ENCODE results near the gene FNDC8. TPM values are rescaled to one million over a fixed set of nuclear protein-coding genes. Genes with fewer than 3 reads are reported as not detected.
A peak's percentile ranks its signal among the peaks of the same experiment; 100 is the strongest.

The FNDC8 gene
- total and polyA plus RNA-seq, 2 of the 4 experiments (the other 2 are of a cell fraction): not detected

DNA sequence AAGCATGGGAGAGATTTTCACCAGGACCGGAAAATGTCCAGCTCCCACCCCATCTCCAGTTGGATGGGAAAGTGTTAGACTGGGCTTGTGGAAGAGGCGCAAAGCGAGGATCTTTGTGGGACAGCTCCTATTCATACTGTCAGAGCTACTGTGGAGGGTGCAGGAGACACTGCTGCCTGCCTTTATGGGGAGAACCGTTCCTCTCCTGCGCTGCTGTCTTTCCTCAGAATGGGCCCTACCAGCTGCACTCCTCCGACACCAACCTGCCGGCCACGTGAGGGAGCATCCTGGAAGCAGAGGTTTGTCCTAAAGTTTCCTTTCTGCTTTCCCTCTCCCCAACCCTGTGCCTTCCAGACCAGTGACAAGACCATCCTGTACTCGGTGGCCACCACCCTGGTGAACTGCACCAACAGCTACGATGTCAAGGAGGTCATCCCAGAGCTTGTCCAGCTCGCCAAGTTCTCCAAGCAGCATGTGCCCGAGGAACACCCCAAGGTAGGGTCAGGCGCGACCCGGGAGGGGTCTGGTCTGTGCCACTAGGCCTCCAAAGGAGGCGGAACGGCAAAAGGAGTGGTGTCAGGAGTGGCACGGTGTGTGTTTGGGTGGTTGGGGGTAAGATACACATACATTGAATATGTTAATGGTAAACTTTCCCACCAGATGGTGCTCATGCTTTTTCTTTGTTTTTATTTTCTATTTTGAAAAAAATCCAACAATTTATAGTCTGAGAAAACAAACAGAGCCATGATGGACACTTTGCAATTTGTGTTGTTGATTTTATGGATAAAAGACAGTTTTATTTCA is 49.8 kb downstream of the FNDC8 start:
- Histone ChIP-seq H3K4me2 (ENCODE audit: low read depth, low read length) (no peak overlapping the region), H2BK120ac (ENCODE audit: low read depth, low read length) (no peak overlapping the region), H4K5ac (ENCODE audit: low read depth, low read length) (no peak overlapping the region), H2BK5ac (ENCODE audit: low read depth, low read length, poor library complexity, severe bottlenecking) (no peak overlapping the region), H3K9me3 (ENCODE audit: control insufficient read depth, insufficient read depth, low read length) (no peaks in the 10 kb centered on the region), H2AK9ac (replicated peaks; ENCODE audit: low read depth, low read length, poor library complexity) (no peak overlapping the region), H2BK15ac (ENCODE audit: low read depth, low read length) (no peak overlapping the region), H3K36me3 (ENCODE audit: control insufficient read depth, insufficient read depth, low read length) (no peaks in the 10 kb centered on the region), H3K9me1 (ENCODE audit: insufficient read depth, low read length) (0 out of 2 replicates have a peak, but pooled peaks cover 5% of the 10 kb centered on the region), H2AK5ac (ENCODE audit: low read depth, low read length) (no peak overlapping the region), H3K4ac (ENCODE audit: low read depth, low read length) (no peak overlapping the region), H3K18ac (ENCODE audit: low read depth, low read length) (no peak overlapping the region), H3K4me1 (ENCODE audit: control insufficient read depth, insufficient read depth, low read length) (peaks cover 4% of the 10 kb centered on the region; the same call in 1 of the 2 replicates), H4K91ac (ENCODE audit: insufficient read depth, low read depth, low read length) (no peak overlapping the region), H3K27me3 (ENCODE audit: control insufficient read depth, insufficient read depth, low read length) (peaks cover 3% of the 10 kb centered on the region; the same call in 1 of the 2 replicates), H2AFZ (replicated peaks; ENCODE audit: low read length, poor library complexity) (peak overlapping the region; percentile 73), H4K8ac (ENCODE audit: low read depth in 2 of 2, low read length in 2 of 2) (no peak overlapping the region), H3K4me3 (ENCODE audit: insufficient read depth, low read depth, low read length) (no peak overlapping the region), H3K23ac (ENCODE audit: low read depth, low read length) (no peak overlapping the region), H4K20me1 (ENCODE audit: insufficient read depth, low read length) (no peaks in the 10 kb centered on the region), H3K27ac (ENCODE audit: insufficient read depth, low read length) (no peak overlapping the region), H3K9ac (ENCODE audit: low read depth, low read length) (no peak overlapping the region), H3K79me1 (ENCODE audit: low read depth in 1 of 2, low read length in 2 of 2) (no peaks in the 10 kb centered on the region), H2BK20ac (ENCODE audit: low read depth, low read length) (no peak overlapping the region), H3K56ac (ENCODE audit: extremely low read depth, insufficient read depth, low read length) (no peak overlapping the region), H3K14ac (replicated peaks; ENCODE audit: low read depth, low read length) (no peak overlapping the region)
- dilution Hi-C loops (cut with HindIII; ENCODE audit: low sequenced_read_pairs, unreplicated experiment) (no loop called here), intact Hi-C loops (cut with micrococcal nuclease) (loop anchor here (1.0 to 10.0 kb wide), 5 partner anchors 71 to 368 kb away; partner anchors contain the start of genes SLFN12 and SLFN5), in situ Hi-C loops (cut with MboI; ENCODE audit: low sequenced_read_pairs) (no loop called here)
- ATAC-seq (ENCODE audit: low read depth) (peak; percentile 49), DNase-seq (peak; percentile 15)
- CTCF ChIA-PET: interaction anchor here (0.6 to 1.0 kb wide), 2 partner anchors 369 to 552 kb away, joined by 3 to 4 read pairs; no protein-coding TSS in a partner anchor
- 60% methylated on average over 2 of the region's 18 CpGs; no CpG with 5 or more reads in 1 of the 2 experiments for WGBS, 2 experiments (ENCODE audit: extremely low coverage in 2 of 2, insufficient read length in 1 of 2)
- POLR2A ChIA-PET (ENCODE audit: unreplicated experiment): no interaction called here
- no TSS peak for BruUV-seq (replicated peaks)
- no peak for TF ChIP-seq CEBPB (IDR thresholded peaks at IDR 0.05; ENCODE audit: low read depth, low read length)
- TF ChIP-seq SMC3 (IDR thresholded peaks at IDR 0.05; ENCODE audit: low read depth, low read length): peak; percentile 54; the same call in 1 of the 2 replicates
- TF ChIP-seq RAD21 (IDR thresholded peaks at IDR 0.05; ENCODE audit: low read length): peak; percentile 51
- TF ChIP-seq CTCF (conservative IDR thresholded peaks at IDR 0.05; ENCODE audit: low read depth, low read length): peak; percentile 50
- TF ChIP-seq RCOR1 (IDR thresholded peaks at IDR 0.05; ENCODE audit: insufficient replicate concordance, low read length): no peak
- TF ChIP-seq BHLHE40 (IDR thresholded peaks at IDR 0.05; ENCODE audit: low read depth, low read length): no peak
- TF ChIP-seq MAFK (IDR thresholded peaks at IDR 0.05; ENCODE audit: low read depth, low read length): no peak
- no peak for TF ChIP-seq FOS (IDR thresholded peaks at IDR 0.05; ENCODE audit: low read depth, low read length)
- TF ChIP-seq USF2 (IDR thresholded peaks at IDR 0.05; ENCODE audit: low read depth, low read length): no peak
- TF ChIP-seq MAZ (IDR thresholded peaks at IDR 0.05; ENCODE audit: borderline replicate concordance, low read depth, low read length): no peak
- TF ChIP-seq RFX5 (IDR thresholded peaks at IDR 0.05; ENCODE audit: low read depth, low read length): no peak
- TF ChIP-seq NFE2L2 (IDR thresholded peaks at IDR 0.05; ENCODE audit: low read depth, low read length): no peak
- no peak for TF ChIP-seq CHD1 (IDR thresholded peaks at IDR 0.05; ENCODE audit: low read depth, low read length)
- TF ChIP-seq, protein P1, sequence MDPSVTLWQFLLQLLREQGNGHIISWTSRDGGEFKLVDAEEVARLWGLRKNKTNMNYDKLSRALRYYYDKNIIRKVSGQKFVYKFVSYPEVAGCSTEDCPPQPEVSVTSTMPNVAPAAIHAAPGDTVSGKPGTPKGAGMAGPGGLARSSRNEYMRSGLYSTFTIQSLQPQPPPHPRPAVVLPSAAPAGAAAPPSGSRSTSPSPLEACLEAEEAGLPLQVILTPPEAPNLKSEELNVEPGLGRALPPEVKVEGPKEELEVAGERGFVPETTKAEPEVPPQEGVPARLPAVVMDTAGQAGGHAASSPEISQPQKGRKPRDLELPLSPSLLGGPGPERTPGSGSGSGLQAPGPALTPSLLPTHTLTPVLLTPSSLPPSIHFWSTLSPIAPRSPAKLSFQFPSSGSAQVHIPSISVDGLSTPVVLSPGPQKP (IDR thresholded peaks at IDR 0.05; ENCODE audit: borderline replicate concordance, low read depth, low read length): no peak
- no peak for TF ChIP-seq POLR2A (IDR thresholded peaks at IDR 0.05; ENCODE audit: low read depth, low read length)
